Head of caudate nucleus (tissue), 42 donors: ENCODE data around the gene MRPS22.

Source experiments
- DNase-seq, 42 donors: peaks; one replicate each; pipeline versions ENCODE4 v3.0.0 to v3.0.0-alpha.2; 2020 to 2021; ENCODE audit warnings: mixed read lengths in 7 of 42
- intact Hi-C: fragments of 100-400 bp; cut with DNase I; formaldehyde crosslinking; loops from one replicate; pipeline ENCODE4 v1.15.0; 2022

Gene MRPS22

GRCh38 chr3:139343895-139344856, at the start of gene MRPS22:
MRPS22 (plus strand) TSS chr3:139344020; CDS start chr3:139344027, 7 bp downstream.
- peak; percentile 78 to 96 (median 90) for DNase-seq
- intact Hi-C loops: no loop called here

GRCh38 chr3:139295040-139295439, 48.8 kb upstream of the MRPS22 start:
- DNase-seq: no peak

DNA sequence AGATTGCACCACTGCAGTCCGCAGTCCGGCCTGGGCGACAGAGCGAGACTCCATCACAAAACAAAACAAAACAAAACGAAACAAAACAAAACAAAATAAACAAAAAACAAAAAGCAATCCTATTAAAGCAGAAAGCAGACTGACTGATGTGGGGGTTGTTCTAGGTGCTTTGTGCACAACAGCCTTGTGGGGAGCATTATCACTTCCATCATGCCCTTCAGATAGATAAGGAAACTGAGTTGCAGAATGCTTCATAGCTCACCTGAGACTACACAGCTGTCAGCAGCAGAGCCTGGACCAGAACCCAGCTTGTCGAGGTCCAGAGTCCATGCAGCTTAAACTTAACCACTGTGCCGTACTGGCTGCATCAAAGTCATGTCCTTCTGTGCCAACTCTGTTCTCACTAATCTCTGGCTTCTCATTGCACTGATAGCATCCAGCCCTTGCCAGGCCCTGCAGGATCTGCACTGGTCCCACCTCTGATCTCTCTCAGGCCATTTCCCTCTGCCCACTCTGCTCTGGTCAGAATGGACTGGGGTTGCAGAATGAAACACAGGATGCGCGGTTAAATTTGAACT, 47.6 kb upstream of the MRPS22 start:
- DNase-seq: no peak
- intact Hi-C loops: no loop called here

More at GRCh38 chr3:139295040-139295439, 48.8 kb upstream of the MRPS22 start:
- intact Hi-C loops: no loop called here

- intact Hi-C loops: no loop called here
- DNase-seq: no peak
Measured at GRCh38 chr3:139297588-139298311, 46.1 kb upstream of the MRPS22 start.

DNA sequence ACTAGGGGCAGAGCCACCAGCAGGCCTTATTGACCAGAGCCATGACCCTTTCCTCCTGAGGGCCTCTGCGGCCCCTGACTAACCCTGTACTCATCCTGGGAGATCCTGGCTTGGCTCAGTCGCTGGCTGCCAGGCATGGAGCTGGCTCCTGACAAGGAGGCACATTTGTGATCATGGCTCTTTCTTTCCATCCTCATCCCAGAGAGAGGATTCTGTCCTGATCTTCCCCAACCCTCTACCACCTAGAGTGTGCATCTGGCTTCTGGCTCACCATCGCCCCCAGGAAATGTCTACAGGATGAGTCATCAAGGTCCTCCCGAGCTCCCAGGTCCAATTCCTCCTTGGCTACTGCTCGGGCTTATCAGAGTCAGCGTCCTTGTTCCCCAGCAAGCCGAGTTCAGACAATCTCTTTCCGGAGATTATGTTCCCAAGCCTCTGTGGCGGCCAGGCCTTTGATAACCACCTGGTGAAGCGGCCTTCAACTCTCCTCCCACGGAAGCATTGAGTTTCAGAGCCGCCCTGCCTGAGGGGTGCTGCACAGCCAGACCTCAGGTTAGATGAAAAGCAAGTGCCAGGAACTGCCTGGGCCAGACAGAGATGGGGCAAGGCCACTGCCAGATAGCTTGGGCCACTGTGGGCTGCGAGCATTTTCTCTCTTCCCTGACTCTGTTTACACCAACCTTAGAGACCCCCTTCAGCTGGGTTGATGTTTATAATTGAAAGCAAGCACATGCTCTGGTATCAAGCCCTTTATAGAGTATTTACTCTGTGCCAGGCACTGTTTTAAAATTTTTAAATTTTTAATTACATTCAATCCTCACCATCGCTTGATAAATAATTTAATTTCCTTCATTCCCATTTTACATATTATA, 44.3 kb upstream of the MRPS22 start:
- intact Hi-C loops: no loop called here
- DNase-seq: no peak

DNA sequence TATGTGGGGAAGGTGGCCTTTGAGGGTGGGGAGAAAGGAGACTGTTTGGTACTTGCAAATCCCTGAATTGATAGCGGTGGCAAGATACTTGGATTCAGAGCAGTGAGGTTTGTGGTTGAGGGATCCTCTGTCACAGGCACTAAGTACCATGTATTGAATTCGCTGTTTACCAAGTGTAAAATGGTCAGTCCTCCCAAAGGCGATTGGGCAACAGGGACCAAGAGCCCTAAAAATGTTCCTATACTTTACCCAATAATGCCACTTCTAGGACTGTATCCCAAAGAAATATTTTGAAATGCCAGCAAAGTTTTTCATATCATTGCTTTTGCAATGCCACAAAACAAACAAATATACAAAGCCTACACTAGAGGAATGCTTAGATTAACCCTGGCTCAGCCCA, 43.4 kb upstream of the MRPS22 start:
- intact Hi-C loops: no loop called here
- no peak for DNase-seq

- DNase-seq: peak in 1 of 42 donors; percentile 43
- intact Hi-C loops: no loop called here
Measured at GRCh38 chr3:139301183-139301582, 42.6 kb upstream of the MRPS22 start.

DNA sequence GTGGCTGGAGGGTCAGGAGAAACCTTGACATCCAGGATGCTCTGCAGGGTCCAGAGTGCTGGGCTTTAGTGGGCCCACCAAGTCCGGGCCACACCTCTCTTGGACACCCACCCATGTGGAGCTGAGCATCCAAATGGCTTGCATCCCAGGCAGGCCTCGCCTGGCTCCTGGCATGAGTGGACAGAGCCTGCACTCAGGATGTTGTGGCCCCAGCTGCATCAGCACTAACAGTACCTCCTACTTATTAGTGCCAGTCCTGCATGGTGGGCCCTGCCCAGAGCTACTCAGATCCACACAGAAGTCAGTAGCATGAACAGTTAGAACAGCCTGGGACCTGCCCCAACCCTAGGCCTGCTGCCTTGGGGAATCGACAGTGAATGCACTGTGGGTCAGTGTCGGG, 42.2 kb upstream of the MRPS22 start:
- no peak for DNase-seq
- intact Hi-C loops: no loop called here

GRCh38 chr3:139302084-139302800, 41.6 kb upstream of the MRPS22 start:
- intact Hi-C loops: no loop called here
- no peak for DNase-seq

DNA sequence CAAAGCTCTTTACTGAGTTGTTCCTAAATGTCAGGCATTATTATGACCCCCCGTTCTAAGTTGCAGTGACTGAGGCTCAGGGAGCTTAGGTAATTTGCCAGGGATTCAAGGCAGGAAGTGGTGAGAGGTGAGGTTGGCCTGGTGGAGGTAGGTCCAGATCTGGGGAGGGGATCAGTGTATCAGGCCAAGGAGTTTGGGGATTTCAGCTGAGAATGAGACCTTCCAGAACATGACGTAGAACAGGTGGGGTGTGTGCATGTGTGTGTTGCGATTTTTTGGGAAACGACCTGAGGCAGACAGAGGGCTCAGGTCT, 41.1 kb upstream of the MRPS22 start:
- intact Hi-C loops: no loop called here

DNA sequence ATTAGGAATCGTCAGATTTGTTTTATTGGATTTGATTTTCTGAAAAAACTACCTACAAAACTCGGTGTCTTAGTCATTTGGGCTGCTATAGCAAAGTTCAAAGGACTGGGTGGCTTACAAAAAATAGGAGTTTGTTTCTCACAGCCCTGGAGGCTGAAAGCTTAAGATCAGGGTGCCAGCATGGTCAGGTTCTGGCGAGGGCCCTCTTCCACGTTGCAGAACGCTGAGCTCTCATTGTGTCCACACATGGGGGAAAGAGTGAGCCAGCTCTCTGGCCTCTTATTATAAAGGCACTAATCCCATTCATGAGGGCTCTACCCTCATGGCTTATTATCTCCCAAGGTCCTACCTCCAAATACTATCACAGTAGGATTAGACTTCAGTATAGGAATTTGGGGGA, 40.6 kb upstream of the MRPS22 start:
- no peak for DNase-seq
- intact Hi-C loops: no loop called here

More for the DNA sequence above, 41.1 kb upstream of the MRPS22 start:
- DNase-seq: no peak

- DNase-seq: no peak
Measured at GRCh38 chr3:139304383-139304782, 39.4 kb upstream of the MRPS22 start.

DNA sequence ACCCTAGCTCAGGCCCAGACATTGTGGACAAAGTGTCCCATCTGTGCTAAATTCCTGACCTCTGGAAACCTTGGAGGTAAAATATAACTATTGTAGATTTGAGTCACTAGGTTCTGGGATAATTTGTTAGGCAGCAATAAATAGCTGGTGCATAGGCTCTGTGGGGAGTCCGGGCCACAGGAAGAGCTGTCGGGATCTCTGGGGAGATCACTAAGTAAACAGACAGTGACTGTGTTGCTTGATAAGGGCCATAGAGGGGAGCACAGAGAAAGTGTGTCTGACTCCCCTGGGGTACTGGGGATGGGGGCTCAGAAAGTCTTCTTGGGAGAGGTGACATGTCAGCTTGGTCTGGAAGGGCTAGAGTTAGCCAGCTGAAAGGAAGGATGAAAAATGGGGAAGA, 37.7 kb upstream of the MRPS22 start:
- intact Hi-C loops: no loop called here

More at GRCh38 chr3:139304383-139304782, 39.4 kb upstream of the MRPS22 start:
- intact Hi-C loops: no loop called here

GRCh38 chr3:139307072-139307491, 36.7 kb upstream of the MRPS22 start:
- DNase-seq: no peak
- intact Hi-C loops: no loop called here

More for the DNA sequence above, 37.7 kb upstream of the MRPS22 start:
- no peak for DNase-seq

GRCh38 chr3:139307601-139308555, 35.9 kb upstream of the MRPS22 start:
- intact Hi-C loops: no loop called here
- no peak for DNase-seq

DNA sequence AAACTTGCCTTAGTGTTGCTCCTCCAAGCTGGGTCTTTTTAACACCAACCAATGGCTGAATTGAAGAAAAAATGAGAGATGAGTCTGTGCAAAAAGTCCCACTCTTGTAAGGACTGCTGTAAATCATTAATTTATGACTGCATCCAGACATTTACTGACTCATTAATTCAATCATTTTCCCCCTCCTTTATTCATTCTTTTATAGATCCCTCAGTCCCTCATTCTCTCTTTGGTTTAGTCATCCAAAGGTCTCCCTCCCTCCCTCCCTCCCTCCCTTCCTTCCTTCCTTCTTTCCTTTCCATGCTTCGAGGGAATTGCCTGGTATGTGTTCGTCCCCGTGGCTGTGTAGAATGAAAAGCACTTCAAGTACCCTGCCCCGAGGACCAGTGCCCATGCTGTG, 35.3 kb upstream of the MRPS22 start:
- intact Hi-C loops: no loop called here
- DNase-seq: no peak

- DNase-seq: no peak
- intact Hi-C loops: no loop called here
Measured at GRCh38 chr3:139309061-139309591, 34.7 kb upstream of the MRPS22 start.
